HUES48 (cell line): ENCODE results near the gene DHRS7B.
A peak's percentile ranks its signal among the peaks of the same experiment; 100 is the strongest.

Experiments used
- H3K27ac ChIP-seq: one replicate; pipeline ENCODE4 v1.7.0; 2013; ENCODE audit warnings: low read depth, low read length, inconsistent platforms
- H3K27me3 ChIP-seq: 2 replicates; pipeline ENCODE4 v1.6.1; 2013; ENCODE audit warnings: mild to moderate bottlenecking, low read length; ENCODE audit not compliant: control insufficient read depth, insufficient read depth
- H3K36me3 ChIP-seq: 2 replicates; pipeline ENCODE4 v1.6.1; 2013; ENCODE audit warnings: low read length; ENCODE audit not compliant: control insufficient read depth, insufficient read depth
- H3K4me1 ChIP-seq: 2 replicates; pipeline ENCODE4 v1.6.1; 2013; ENCODE audit warnings: mild to moderate bottlenecking, low read length; ENCODE audit not compliant: control insufficient read depth, insufficient read depth
- H3K4me3 ChIP-seq: 2 replicates; pipeline ENCODE4 v1.5.1; 2013; ENCODE audit warnings: mild to moderate bottlenecking, low read depth, low read length
- H3K9ac ChIP-seq: 2 replicates; pipeline ENCODE4 v1.6.1; 2013; ENCODE audit warnings: mild to moderate bottlenecking, low read depth, low read length, moderate library complexity
- H3K9me3 ChIP-seq: 2 replicates; pipeline ENCODE4 v1.6.1; 2013; ENCODE audit warnings: low read length; ENCODE audit not compliant: control insufficient read depth, insufficient read depth

The DHRS7B gene

GRCh38 chr17:21198411-21198810 is 71.6 kb downstream of the DHRS7B start:
- Histone ChIP-seq H3K27ac (no peak overlapping the region), H3K9ac (no peak overlapping the region), H3K9me3 (no peaks in the 10 kb centered on the region), H3K4me3 (no peak overlapping the region), H3K4me1 (peaks cover 25% of the 10 kb centered on the region), H3K27me3 (no peaks in the 10 kb centered on the region), H3K36me3 (peaks cover 20% of the 10 kb centered on the region)

- 0 out of 2 replicates have a peak overlapping the region, but pooled peaks have one; percentile 7 for H3K9ac ChIP-seq
- peak overlapping the region; percentile 88 for H3K27ac ChIP-seq
- H3K9me3 ChIP-seq = no peaks in the 10 kb centered on the region
- no peaks in the 10 kb centered on the region for H3K27me3 ChIP-seq
- no peak overlapping the region; the same call in 1 of the 2 replicates for H3K4me3 ChIP-seq
- peaks cover 20% of the 10 kb centered on the region for H3K36me3 ChIP-seq
- peaks cover 25% of the 10 kb centered on the region for H3K4me1 ChIP-seq
These were observed 72.5 kb downstream of the DHRS7B start for GRCh38 chr17:21199311-21199710.

GRCh38 chr17:21199856-21200255 is 73.1 kb downstream of the DHRS7B start:
- 0 out of 2 replicates have a peak overlapping the region, but pooled peaks have one; percentile 7 for H3K9ac ChIP-seq

GRCh38 chr17:21200590-21201297 is 74.0 kb downstream of the DHRS7B start:
- Histone ChIP-seq H3K36me3 (peaks cover 20% of the 10 kb centered on the region), H3K9me3 (no peaks in the 10 kb centered on the region), H3K4me1 (peaks cover 34% of the 10 kb centered on the region), H3K27me3 (no peaks in the 10 kb centered on the region), H3K4me3 (peak overlapping the region; percentile 40), H3K9ac (no peak overlapping the region), H3K27ac (peak overlapping the region; percentile 88)

More at GRCh38 chr17:21199856-21200255, 73.1 kb downstream of the DHRS7B start:
- Histone ChIP-seq H3K9me3 (no peaks in the 10 kb centered on the region), H3K4me1 (peaks cover 28% of the 10 kb centered on the region), H3K4me3 (peak overlapping the region; percentile 40), H3K27ac (peak overlapping the region; percentile 88), H3K27me3 (no peaks in the 10 kb centered on the region), H3K36me3 (peaks cover 20% of the 10 kb centered on the region)

GRCh38 chr17:21201298-21201595 is 74.5 kb downstream of the DHRS7B start:
- Histone ChIP-seq H3K36me3 (peaks cover 20% of the 10 kb centered on the region), H3K9ac (0 out of 2 replicates have a peak overlapping the region, but pooled peaks have one; percentile 31), H3K27ac (peak overlapping the region; percentile 88), H3K9me3 (no peaks in the 10 kb centered on the region), H3K4me1 (peaks cover 34% of the 10 kb centered on the region), H3K27me3 (no peaks in the 10 kb centered on the region), H3K4me3 (no peak overlapping the region)

- H3K27ac ChIP-seq = no peak overlapping the region
- no peaks in the 10 kb centered on the region for H3K9me3 ChIP-seq
- H3K36me3 ChIP-seq = peaks cover 20% of the 10 kb centered on the region
- H3K9ac ChIP-seq = no peak overlapping the region
- no peaks in the 10 kb centered on the region for H3K27me3 ChIP-seq
- H3K4me3 ChIP-seq = no peak overlapping the region
- H3K4me1 ChIP-seq = peaks cover 34% of the 10 kb centered on the region
These were observed 75.1 kb downstream of the DHRS7B start for GRCh38 chr17:21201874-21202273.

GRCh38 chr17:21202512-21202911 is 75.7 kb downstream of the DHRS7B start:
- Histone ChIP-seq H3K9ac (no peak overlapping the region), H3K4me3 (no peak overlapping the region), H3K27ac (no peak overlapping the region), H3K9me3 (no peaks in the 10 kb centered on the region), H3K36me3 (peaks cover 14% of the 10 kb centered on the region), H3K4me1 (peaks cover 34% of the 10 kb centered on the region), H3K27me3 (no peaks in the 10 kb centered on the region)

- Histone ChIP-seq H3K4me1 (peaks cover 27% of the 10 kb centered on the region), H3K9ac (no peak overlapping the region), H3K36me3 (peaks cover 20% of the 10 kb centered on the region), H3K27me3 (no peaks in the 10 kb centered on the region), H3K27ac (no peak overlapping the region), H3K4me3 (no peak overlapping the region), H3K9me3 (no peaks in the 10 kb centered on the region)
These were observed 78.2 kb downstream of the DHRS7B start for GRCh38 chr17:21204935-21205334.

- peaks cover 33% of the 10 kb centered on the region for H3K36me3 ChIP-seq
- no peak overlapping the region for H3K9ac ChIP-seq
- H3K27me3 ChIP-seq = no peaks in the 10 kb centered on the region
- no peak overlapping the region for H3K27ac ChIP-seq
- H3K9me3 ChIP-seq = no peaks in the 10 kb centered on the region
- peaks cover 25% of the 10 kb centered on the region for H3K4me1 ChIP-seq
- H3K4me3 ChIP-seq = no peak overlapping the region
These were observed 81.6 kb downstream of the DHRS7B start for GRCh38 chr17:21208352-21208751.

GRCh38 chr17:21209511-21210175 is 82.9 kb downstream of the DHRS7B start:
- no peak overlapping the region for H3K27ac ChIP-seq
- H3K27me3 ChIP-seq = no peaks in the 10 kb centered on the region
- H3K4me3 ChIP-seq = no peak overlapping the region
- H3K9me3 ChIP-seq = no peaks in the 10 kb centered on the region
- peaks cover 33% of the 10 kb centered on the region for H3K36me3 ChIP-seq
- H3K4me1 ChIP-seq = peaks cover 24% of the 10 kb centered on the region
- H3K9ac ChIP-seq = no peak overlapping the region

- Histone ChIP-seq H3K4me1 (peaks cover 20% of the 10 kb centered on the region), H3K27me3 (no peaks in the 10 kb centered on the region), H3K27ac (no peak overlapping the region), H3K36me3 (peaks cover 33% of the 10 kb centered on the region), H3K9ac (no peak overlapping the region), H3K9me3 (no peaks in the 10 kb centered on the region), H3K4me3 (no peak overlapping the region)
These were observed 83.8 kb downstream of the DHRS7B start for GRCh38 chr17:21210411-21211076.
